ENCODE results near the gene ALPP. TPM values are rescaled to one million over a fixed set of nuclear protein-coding genes. Genes with fewer than 3 reads are reported as not detected.

Gene ALPP
- total and polyA plus RNA-seq, 4 experiments from 2014 or later: not detected

DNA sequence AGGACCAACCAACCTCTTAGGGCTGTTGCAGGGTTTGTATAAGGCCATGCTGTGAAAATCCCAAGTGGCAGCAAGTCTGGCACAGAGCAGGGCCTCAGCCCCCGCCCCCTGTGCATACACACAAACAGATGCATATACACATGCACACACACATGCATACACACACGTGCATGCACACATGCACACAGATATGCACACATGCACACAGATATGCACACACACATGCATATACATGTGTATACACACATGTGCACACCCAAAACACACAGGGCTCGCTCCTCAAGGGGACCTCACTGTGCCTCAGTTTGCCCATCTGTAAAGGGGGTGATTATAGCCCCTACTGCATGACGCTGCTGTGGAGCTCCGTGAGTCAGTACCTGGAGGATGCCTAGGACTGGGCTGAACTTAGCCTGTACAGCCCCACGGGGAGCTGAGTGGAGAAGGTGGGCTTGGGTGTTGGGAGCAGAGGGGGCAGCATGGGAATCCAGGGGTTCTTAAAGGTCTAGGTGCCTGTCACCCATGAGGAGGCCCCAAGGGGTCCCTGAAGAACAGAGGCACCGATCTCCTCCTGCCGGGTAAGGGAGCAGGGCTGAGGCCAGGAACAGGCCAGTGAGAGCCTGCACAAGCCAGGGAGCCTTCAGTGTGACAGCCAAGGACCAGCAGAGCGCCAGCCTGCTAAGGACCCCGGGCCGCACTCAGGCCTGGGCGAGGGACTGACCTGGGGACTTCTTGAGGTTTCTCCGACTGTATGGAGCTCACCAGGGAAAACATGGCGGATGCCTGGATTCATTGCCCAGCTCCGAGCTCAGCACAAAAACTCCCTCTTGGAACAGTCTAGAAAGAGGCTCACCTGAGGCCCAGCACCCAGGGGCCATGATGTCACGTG is 53.4 kb downstream of the ALPP start:
- Histone ChIP-seq H3K36me3 (ENCODE audit: insufficient read depth, low read length) (no peaks in the 10 kb centered on the region), H3K27me3 (ENCODE audit: insufficient read depth, low read length) (no peaks in the 10 kb centered on the region), H3K4me1 (ENCODE audit: insufficient read depth, low read length) (no peaks in the 10 kb centered on the region), H3K4me3 (ENCODE audit: low read length in 2 of 2) (no peak overlapping the region), H3K9me3 (ENCODE audit: control insufficient read depth in 1 of 2, low read length in 2 of 2) (no peaks in the 10 kb centered on the region), H3K27ac (ENCODE audit: low read depth, low read length) (no peak overlapping the region)
- H3K36me3 Mint-ChIP-seq: no peaks in the 10 kb centered on the region
- H3K9me3 Mint-ChIP-seq: peaks cover 0 to 1% (median 0%) of the 10 kb centered on the region in 8 donors
- no peaks in the 10 kb centered on the region for H3K4me1 Mint-ChIP-seq
- ChIA-PET CTCF (ENCODE audit: partially characterized antibody) (interaction anchor here (1.0 kb wide), 1 partner anchor 16 kb away, joined by 3 read pairs; no protein-coding TSS in a partner anchor), POLR2A (ENCODE audit: partially characterized antibody) (no interaction called here)
- DNase-seq: no peak
- H3K27me3 Mint-ChIP-seq: no peaks in the 10 kb centered on the region
- H3K4me3 Mint-ChIP-seq: no peak overlapping the region
- no peak overlapping the region for H3K27ac Mint-ChIP-seq
- intact Hi-C loops (cut with micrococcal nuclease): no loop called here

Other genes starting within 250 kb of the ALPP start
- not detected for gene ALPG, start 28.1 kb downstream of the ALPP start, total RNA-seq
- gene ALPG, start 28.1 kb downstream of the ALPP start, polyA plus RNA-seq: not detected
- gene ALPI, start 77.4 kb downstream of the ALPP start, total RNA-seq: not detected
- not detected for gene ALPI, start 77.4 kb downstream of the ALPP start, polyA plus RNA-seq
- not detected for gene ECEL1, start 109.1 kb downstream of the ALPP start, total RNA-seq
- not detected for gene ECEL1, start 109.1 kb downstream of the ALPP start, polyA plus RNA-seq
- gene PRSS56, start 141.6 kb downstream of the ALPP start, total RNA-seq: not detected
- not detected for gene PRSS56, start 141.6 kb downstream of the ALPP start, polyA plus RNA-seq
- gene CHRND, start 147.4 kb downstream of the ALPP start, total RNA-seq: not detected
- not detected for gene CHRND, start 147.4 kb downstream of the ALPP start, polyA plus RNA-seq
- gene CHRNG, start 160.9 kb downstream of the ALPP start, total RNA-seq: not detected
- gene CHRNG, start 160.9 kb downstream of the ALPP start, polyA plus RNA-seq: not detected
- gene TIGD1, start 171.8 kb downstream of the ALPP start, total RNA-seq: 10 to 100 TPM; 18.9 to 19.3 TPM
- gene TIGD1, start 171.8 kb downstream of the ALPP start, polyA plus RNA-seq: 10 to 100 TPM; 11.8 to 12.7 TPM
- 10 to 100 TPM; 72.4 to 75.5 TPM for gene EIF4E2, start 171.9 kb downstream of the ALPP start, total RNA-seq
- 10 to 100 TPM; 77.5 to 80.7 TPM for gene EIF4E2, start 171.9 kb downstream of the ALPP start, polyA plus RNA-seq

Data from CD4-positive, alpha-beta memory T cell (primary cell).